WTC11 (cell line): Measurements from ENCODE around the gene WWOX.

Experiments used
- ATF1 ChIP-seq: sonication (generic); formaldehyde crosslinking; IDR thresholded peaks from 2 replicates; pipeline ENCODE4 v1.8.1; 2023; ENCODE audit warnings: mild to moderate bottlenecking, moderate library complexity, missing genetic modification reagents
- ATF2 ChIP-seq: sonication (generic); formaldehyde crosslinking; IDR thresholded peaks from 2 replicates; pipeline ENCODE4 v1.8.1; 2022; ENCODE audit warnings: low read depth, missing genetic modification reagents, borderline replicate concordance
- CBFB ChIP-seq: sonication (generic); formaldehyde crosslinking; IDR thresholded peaks from 2 replicates; pipeline ENCODE4 v1.8.1; 2022; ENCODE audit warnings: mild to moderate bottlenecking, low read depth, missing genetic modification reagents
- CTCF ChIP-seq: fragments of 200-600 bp; IDR thresholded peaks from 2 replicates; pipeline ENCODE4 v1.8.0; 2022; ENCODE audit warnings: antibody characterized with exemption
- E2F4 ChIP-seq: sonication (generic); formaldehyde crosslinking; IDR thresholded peaks from 2 replicates; pipeline ENCODE4 v1.8.1; 2022; ENCODE audit warnings: low read depth, mild to moderate bottlenecking, moderate library complexity, missing genetic modification reagents, borderline replicate concordance
- FOXJ3 ChIP-seq: sonication (generic); formaldehyde crosslinking; IDR thresholded peaks from 2 replicates; pipeline ENCODE4 v1.9.0; 2021; ENCODE audit warnings: missing genetic modification reagents, mild to moderate bottlenecking, borderline replicate concordance
- KAT7 ChIP-seq: sonication (generic); formaldehyde crosslinking; IDR thresholded peaks from 2 replicates; pipeline ENCODE4 v1.8.1; 2023; ENCODE audit warnings: missing genetic modification reagents, mild to moderate bottlenecking, borderline replicate concordance
- NR2C2 ChIP-seq: sonication (generic); formaldehyde crosslinking; IDR thresholded peaks from 2 replicates; pipeline ENCODE4 v1.8.0; 2022; ENCODE audit warnings: mild to moderate bottlenecking, missing genetic modification reagents
- RELA ChIP-seq: sonication (generic); formaldehyde crosslinking; IDR thresholded peaks from 2 replicates; pipeline ENCODE4 v1.8.1; 2022; ENCODE audit warnings: missing genetic modification reagents, mild to moderate bottlenecking, borderline replicate concordance
- STAT6 ChIP-seq: sonication (generic); formaldehyde crosslinking; conservative IDR thresholded peaks from 2 replicates; pipeline ENCODE4 v1.8.1; 2023; ENCODE audit warnings: mild to moderate bottlenecking, low read depth, missing genetic modification reagents, moderate library complexity
- ZNF121 ChIP-seq: sonication (generic); formaldehyde crosslinking; IDR thresholded peaks from 2 replicates; pipeline ENCODE4 v1.8.0; 2023; ENCODE audit warnings: missing genetic modification reagents
- ZNF425 ChIP-seq: fragments of 250-450 bp; sonication (Bioruptor Pico); conservative IDR thresholded peaks from 2 replicates; pipeline ENCODE4 v1.9.0; 2021; ENCODE audit warnings: mild to moderate bottlenecking
- ZSCAN18 ChIP-seq: fragments of 250-450 bp; sonication (Bioruptor Pico); IDR thresholded peaks from 2 replicates; pipeline ENCODE4 v2.1.2; 2022; ENCODE audit warnings: mild to moderate bottlenecking, moderate library complexity

GRCh38 chr16:78795433-78795832, 696.0 kb downstream of the WWOX start:
- no peak for TF ChIP-seq ZNF121 (CRISPR knock-in tag)
- TF ChIP-seq CTCF = no peak
- no peak for TF ChIP-seq ZSCAN18 (CRISPR knock-in tag)
- no peak for TF ChIP-seq ATF2 (CRISPR knock-in tag)
- no peak for TF ChIP-seq E2F4 (CRISPR knock-in tag)
- TF ChIP-seq NR2C2 (CRISPR knock-in tag) = no peak
- TF ChIP-seq FOXJ3 = no peak
- TF ChIP-seq KAT7 (CRISPR knock-in tag) = no peak
- TF ChIP-seq ZNF425 (CRISPR knock-in tag) = no peak
- no peak for TF ChIP-seq CBFB
- no peak for TF ChIP-seq RELA (CRISPR knock-in tag)
- no peak for TF ChIP-seq STAT6
- no peak for TF ChIP-seq ATF1 (CRISPR knock-in tag)
